Panc1 (cell line): Measurements from ENCODE around the gene C5orf34. TPM values are rescaled to one million over a fixed set of nuclear protein-coding genes. Genes with fewer than 3 reads are reported as not detected.

Experiments used
- ATAC-seq: fragments of 200-7000 bp; cut with Tn5 transposase; 2 replicates; pipeline ENCODE4 v1.9.1; 2020; ENCODE audit warnings: mild to moderate bottlenecking, moderate library complexity
- BruUV-seq: library from RNA; stranded (reverse); fragments of 400-500 nt; replicated peaks from 2 replicates; lab custom pipeline; 2021; lab: Mats Ljungman, UMichigan
- CTCF ChIA-PET: fragments of 300-600 bp; sonication (Branson Sonifier 250); formaldehyde crosslinking; loops from one replicate; lab custom pipeline; 2022; ENCODE audit warnings: antibody characterized with exemption; lab: Charles Lee
- POLR2A ChIA-PET: fragments of 300-600 bp; sonication (Branson Sonifier 250); formaldehyde crosslinking; loops from one replicate; lab custom pipeline; 2022; ENCODE audit warnings: antibody characterized with exemption; lab: Charles Lee
- DNase-seq: peaks from one replicate; pipeline ENCODE4 v3.0.0-alpha.2; 2010; ENCODE audit warnings: low read depth, low spot score
- H3K27ac ChIP-seq: 2 replicates; pipeline ENCODE4 v1.5.1; 2011; ENCODE audit warnings: mild to moderate bottlenecking, low read length, inconsistent platforms
- H3K27me3 ChIP-seq: fragments of 200-500 bp; sonication (Bioruptor generic); 2 replicates; pipeline ENCODE4 v1.6.0; 2014; ENCODE audit warnings: low read length, inconsistent platforms; ENCODE audit not compliant: control insufficient read depth, insufficient read depth
- H3K36me3 ChIP-seq: fragments of 200-500 bp; sonication (Bioruptor generic); 2 replicates; pipeline ENCODE4 v1.5.1; 2014; ENCODE audit warnings: inconsistent platforms, mild to moderate bottlenecking, low read length, moderate library complexity; ENCODE audit not compliant: control insufficient read depth, insufficient read depth
- H3K4me1 ChIP-seq: 2 replicates; pipeline ENCODE4 v1.5.1; 2011; ENCODE audit warnings: inconsistent platforms, mild to moderate bottlenecking, low read length, moderate library complexity; ENCODE audit not compliant: control insufficient read depth, insufficient read depth
- H3K4me3 ChIP-seq, 2 experiments: 2 replicates each; pipeline ENCODE4 v1.5.1; 2011 to 2012; ENCODE audit warnings: low read depth in 2 of 2, low read length in 2 of 2, mild to moderate bottlenecking in 2 of 2, inconsistent platforms in 1 of 2, moderate library complexity in 1 of 2
- H3K9me3 ChIP-seq: fragments of 200-500 bp; sonication (Bioruptor generic); 2 replicates; pipeline ENCODE4 v1.5.1; 2014; ENCODE audit warnings: low read depth, mild to moderate bottlenecking, inconsistent platforms, low read length, moderate library complexity; ENCODE audit not compliant: control insufficient read depth, insufficient read depth
- POLR2AphosphoS5 ChIP-seq: IDR thresholded peaks from 2 replicates; pipeline ENCODE4 v1.6.1; 2012; ENCODE audit warnings: mild to moderate bottlenecking, low read depth, low read length, moderate library complexity
- SIN3A ChIP-seq: IDR thresholded peaks from 2 replicates; pipeline ENCODE4 v1.6.1; 2012; ENCODE audit warnings: low read depth, mild to moderate bottlenecking, low read length, moderate library complexity, borderline replicate concordance; ENCODE audit not compliant: insufficient read depth
- TCF7L2 ChIP-seq: IDR thresholded peaks from 2 replicates; pipeline ENCODE4 v1.6.1; 2011; ENCODE audit warnings: mild to moderate bottlenecking, low read depth, low read length, inconsistent platforms
- in situ Hi-C: cut with HindIII; loops from 2 replicates; pipeline ENCODE4 v1.10.0; 2016; ENCODE audit warnings: low sequenced_read_pairs, low pct_unique_long_range_greater_than_20kb
- intact Hi-C: fragments of 100-400 bp; cut with micrococcal nuclease; formaldehyde crosslinking; loops from one replicate; pipeline ENCODE4 v1.10.0; 2022; ENCODE audit not compliant: unreplicated experiment
- total RNA-seq: library from RNA; stranded (reverse); gene quantifications from one replicate; pipeline ENCODE4 v1.2.1, GENCODE V29; 2021; ENCODE audit not compliant: unreplicated experiment
- TF ChIP-seq, protein P1 (sequence below): fragments of 450-650 bp; IDR thresholded peaks from 2 replicates; pipeline ENCODE4 v1.5.1; 2017; ENCODE audit warnings: mild to moderate bottlenecking
- TF ChIP-seq, protein P2 (sequence below), 2 experiments: IDR thresholded peaks; 2 replicates each; pipeline ENCODE4 v1.6.1; 2011 to 2012; ENCODE audit warnings: low read depth in 2 of 2, control low read depth in 1 of 2, low read length in 1 of 2, mild to moderate bottlenecking in 1 of 2, moderate library complexity in 1 of 2; ENCODE audit not compliant: insufficient read depth in 1 of 2

The C5orf34 gene
- total RNA-seq, 1 experiment from 2014 or later: 6.3 TPM

DNA sequence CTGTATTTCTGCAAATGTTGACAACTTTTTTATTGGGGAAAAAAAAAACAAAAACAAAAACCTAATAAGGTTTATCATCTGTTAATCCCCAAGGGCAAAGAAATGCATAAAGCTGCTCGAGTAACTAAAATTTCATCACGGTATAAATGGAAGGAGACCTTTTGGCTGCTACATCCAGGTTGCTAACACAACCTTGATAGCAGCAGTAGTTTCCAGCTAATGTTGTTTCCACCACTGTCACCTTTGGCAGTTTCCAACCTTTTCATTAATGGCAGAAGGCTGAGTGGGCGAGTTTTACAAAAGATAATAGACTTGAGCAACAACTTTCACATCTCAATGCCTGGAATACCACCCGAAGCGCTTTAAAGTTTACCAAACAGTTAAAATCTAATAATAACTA is 33.4 kb upstream of the C5orf34 start:
- intact Hi-C loops: no loop called here
- no peak for DNase-seq
- no peaks in the 10 kb centered on the region for H3K9me3 ChIP-seq
- peaks cover 50% of the 10 kb centered on the region for H3K36me3 ChIP-seq
- H3K27me3 ChIP-seq: no peaks in the 10 kb centered on the region
- no peak overlapping the region for H3K4me3 ChIP-seq
- no TSS peak for BruUV-seq
- H3K4me1 ChIP-seq: no peaks in the 10 kb centered on the region; the same call in 1 of the 2 replicates
- POLR2A ChIA-PET: no interaction called here
- no peak overlapping the region for H3K27ac ChIP-seq
- CTCF ChIA-PET: no interaction called here
- no peak for ATAC-seq
- TF ChIP-seq, protein P1, sequence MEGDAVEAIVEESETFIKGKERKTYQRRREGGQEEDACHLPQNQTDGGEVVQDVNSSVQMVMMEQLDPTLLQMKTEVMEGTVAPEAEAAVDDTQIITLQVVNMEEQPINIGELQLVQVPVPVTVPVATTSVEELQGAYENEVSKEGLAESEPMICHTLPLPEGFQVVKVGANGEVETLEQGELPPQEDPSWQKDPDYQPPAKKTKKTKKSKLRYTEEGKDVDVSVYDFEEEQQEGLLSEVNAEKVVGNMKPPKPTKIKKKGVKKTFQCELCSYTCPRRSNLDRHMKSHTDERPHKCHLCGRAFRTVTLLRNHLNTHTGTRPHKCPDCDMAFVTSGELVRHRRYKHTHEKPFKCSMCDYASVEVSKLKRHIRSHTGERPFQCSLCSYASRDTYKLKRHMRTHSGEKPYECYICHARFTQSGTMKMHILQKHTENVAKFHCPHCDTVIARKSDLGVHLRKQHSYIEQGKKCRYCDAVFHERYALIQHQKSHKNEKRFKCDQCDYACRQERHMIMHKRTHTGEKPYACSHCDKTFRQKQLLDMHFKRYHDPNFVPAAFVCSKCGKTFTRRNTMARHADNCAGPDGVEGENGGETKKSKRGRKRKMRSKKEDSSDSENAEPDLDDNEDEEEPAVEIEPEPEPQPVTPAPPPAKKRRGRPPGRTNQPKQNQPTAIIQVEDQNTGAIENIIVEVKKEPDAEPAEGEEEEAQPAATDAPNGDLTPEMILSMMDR: no peak
- TF ChIP-seq SIN3A (no peak), TCF7L2 (no peak), POLR2AphosphoS5 (no peak)
- TF ChIP-seq, protein P2, sequence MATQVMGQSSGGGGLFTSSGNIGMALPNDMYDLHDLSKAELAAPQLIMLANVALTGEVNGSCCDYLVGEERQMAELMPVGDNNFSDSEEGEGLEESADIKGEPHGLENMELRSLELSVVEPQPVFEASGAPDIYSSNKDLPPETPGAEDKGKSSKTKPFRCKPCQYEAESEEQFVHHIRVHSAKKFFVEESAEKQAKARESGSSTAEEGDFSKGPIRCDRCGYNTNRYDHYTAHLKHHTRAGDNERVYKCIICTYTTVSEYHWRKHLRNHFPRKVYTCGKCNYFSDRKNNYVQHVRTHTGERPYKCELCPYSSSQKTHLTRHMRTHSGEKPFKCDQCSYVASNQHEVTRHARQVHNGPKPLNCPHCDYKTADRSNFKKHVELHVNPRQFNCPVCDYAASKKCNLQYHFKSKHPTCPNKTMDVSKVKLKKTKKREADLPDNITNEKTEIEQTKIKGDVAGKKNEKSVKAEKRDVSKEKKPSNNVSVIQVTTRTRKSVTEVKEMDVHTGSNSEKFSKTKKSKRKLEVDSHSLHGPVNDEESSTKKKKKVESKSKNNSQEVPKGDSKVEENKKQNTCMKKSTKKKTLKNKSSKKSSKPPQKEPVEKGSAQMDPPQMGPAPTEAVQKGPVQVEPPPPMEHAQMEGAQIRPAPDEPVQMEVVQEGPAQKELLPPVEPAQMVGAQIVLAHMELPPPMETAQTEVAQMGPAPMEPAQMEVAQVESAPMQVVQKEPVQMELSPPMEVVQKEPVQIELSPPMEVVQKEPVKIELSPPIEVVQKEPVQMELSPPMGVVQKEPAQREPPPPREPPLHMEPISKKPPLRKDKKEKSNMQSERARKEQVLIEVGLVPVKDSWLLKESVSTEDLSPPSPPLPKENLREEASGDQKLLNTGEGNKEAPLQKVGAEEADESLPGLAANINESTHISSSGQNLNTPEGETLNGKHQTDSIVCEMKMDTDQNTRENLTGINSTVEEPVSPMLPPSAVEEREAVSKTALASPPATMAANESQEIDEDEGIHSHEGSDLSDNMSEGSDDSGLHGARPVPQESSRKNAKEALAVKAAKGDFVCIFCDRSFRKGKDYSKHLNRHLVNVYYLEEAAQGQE (IDR thresholded peaks at IDR 0.05; ENCODE audit: insufficient read depth in 1 of 2, low read depth in 2 of 2, low read length in 1 of 2): no peak
- in situ Hi-C loops: no loop called here

DNA sequence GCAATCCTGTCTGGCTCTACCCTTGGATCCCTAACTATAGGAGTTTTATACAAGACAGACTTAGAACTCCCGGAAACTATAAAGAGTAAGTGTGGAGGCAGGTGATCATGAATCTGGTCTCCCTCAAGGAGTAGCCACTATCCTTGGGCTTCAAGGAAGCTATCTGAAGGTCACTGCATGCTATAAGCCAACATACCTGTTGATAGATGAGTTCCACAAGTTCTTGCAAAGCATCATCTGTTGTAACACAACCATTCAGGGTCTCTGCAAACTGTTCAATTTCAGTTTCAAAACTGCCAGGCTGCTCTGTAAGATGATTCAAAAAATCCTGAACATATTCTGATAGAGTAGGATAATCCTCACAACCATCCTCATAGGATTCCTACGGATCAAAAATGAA is 32.6 kb upstream of the C5orf34 start:
- Histone ChIP-seq H3K27me3 (no peaks in the 10 kb centered on the region), H3K36me3 (peaks cover 49% of the 10 kb centered on the region), H3K9me3 (no peaks in the 10 kb centered on the region), H3K4me1 (no peaks in the 10 kb centered on the region), H3K4me3 (no peak overlapping the region), H3K27ac (no peak overlapping the region)
- TF ChIP-seq POLR2AphosphoS5 (no peak), TCF7L2 (no peak), SIN3A (no peak)
- TF ChIP-seq, protein P1: no peak
- TF ChIP-seq, protein P2 (IDR thresholded peaks at IDR 0.05; ENCODE audit: insufficient read depth in 1 of 2, low read depth in 2 of 2, low read length in 1 of 2): no peak
- ATAC-seq (no peak), DNase-seq (no peak)
- ChIA-PET POLR2A (no interaction called here), CTCF (no interaction called here)
- intact Hi-C loops: no loop called here
- BruUV-seq: no TSS peak
- in situ Hi-C loops: no loop called here
